Activated naive CD4-positive, alpha-beta T cell treated with anti-CD3 and anti-CD28 coated beads for 36 hours (primary cell): ENCODE data around the gene TUBGCP3. TPM values are rescaled to one million over a fixed set of nuclear protein-coding genes. Genes with fewer than 3 reads are reported as not detected.
A peak's percentile ranks its signal among the peaks of the same experiment; 100 is the strongest.

ENCODE experiments used
- CTCF ChIA-PET: fragments of 350-600 bp; sonication (Branson Sonifier 250); formaldehyde crosslinking; loops from one replicate; lab custom pipeline; 2021; ENCODE audit warnings: antibody characterized with exemption; lab: Charles Lee
- DNase-seq: peaks from one replicate; pipeline ENCODE4 v3.0.0-alpha.2; 2020
- H3K27ac Mint-ChIP-seq: one replicate; pipeline ENCODE4 v1.8.0; 2021; ENCODE audit warnings: mild to moderate bottlenecking, mixed read lengths
- H3K27me3 Mint-ChIP-seq: one replicate; pipeline ENCODE4 v1.8.0; 2021; ENCODE audit warnings: low read depth, mixed read lengths
- H3K36me3 Mint-ChIP-seq: one replicate; pipeline ENCODE4 v1.8.0; 2021; ENCODE audit warnings: low read depth, mixed read lengths
- H3K4me1 Mint-ChIP-seq: one replicate; pipeline ENCODE4 v1.8.0; 2021; ENCODE audit warnings: low read depth, mixed read lengths
- H3K4me3 Mint-ChIP-seq: one replicate; pipeline ENCODE4 v1.8.0; 2021; ENCODE audit warnings: mild to moderate bottlenecking, moderate library complexity, mixed read lengths
- H3K9me3 Mint-ChIP-seq: one replicate; pipeline ENCODE4 v1.8.0; 2021; ENCODE audit warnings: mixed read lengths
- intact Hi-C: fragments of 100-400 bp; cut with micrococcal nuclease; formaldehyde crosslinking; loops from one replicate; pipeline ENCODE4 v1.15.1; 2023
- total RNA-seq, 2 experiments: library from RNA; stranded (reverse); gene quantifications; one replicate each; pipeline ENCODE4 v1.2.3, GENCODE V29; 2021

The TUBGCP3 gene
- total RNA-seq, 2 experiments from 2014 or later, result 87.5 to 88.3 TPM

DNA sequence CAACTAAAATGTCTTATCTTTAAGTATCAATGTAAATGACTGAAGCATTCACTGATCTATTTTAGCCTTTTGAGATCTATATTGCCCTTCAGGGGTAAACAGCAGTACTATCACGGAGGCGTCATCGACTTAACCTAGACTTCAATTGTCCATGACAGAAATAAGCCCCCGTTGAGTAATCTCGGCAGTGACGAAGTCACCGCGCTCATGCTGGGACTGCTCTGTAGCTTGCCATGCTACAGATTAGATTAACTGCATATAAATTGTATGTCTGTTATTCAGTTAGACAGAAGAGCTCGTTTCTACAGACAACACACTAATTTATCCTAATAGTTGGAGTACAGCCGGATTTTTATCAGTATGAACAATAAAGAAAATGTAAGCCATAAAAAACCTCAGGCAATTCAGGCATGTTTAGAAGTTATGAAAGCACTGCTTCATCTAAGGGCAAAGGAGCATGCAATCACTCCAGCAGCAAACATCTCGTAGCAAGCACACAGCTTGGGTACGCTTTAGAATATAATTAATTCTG is 56.6 kb downstream of the TUBGCP3 start:
- intact Hi-C loops, result no loop called here
- peaks cover 8% of the 10 kb centered on the region for H3K36me3 Mint-ChIP-seq
- no peak overlapping the region for H3K4me3 Mint-ChIP-seq
- CTCF ChIA-PET, result no interaction called here
- DNase-seq, result no peak
- H3K27me3 Mint-ChIP-seq, result no peaks in the 10 kb centered on the region
- no peak overlapping the region for H3K27ac Mint-ChIP-seq
- H3K9me3 Mint-ChIP-seq, result no peaks in the 10 kb centered on the region
- peaks cover 4% of the 10 kb centered on the region for H3K4me1 Mint-ChIP-seq

DNA sequence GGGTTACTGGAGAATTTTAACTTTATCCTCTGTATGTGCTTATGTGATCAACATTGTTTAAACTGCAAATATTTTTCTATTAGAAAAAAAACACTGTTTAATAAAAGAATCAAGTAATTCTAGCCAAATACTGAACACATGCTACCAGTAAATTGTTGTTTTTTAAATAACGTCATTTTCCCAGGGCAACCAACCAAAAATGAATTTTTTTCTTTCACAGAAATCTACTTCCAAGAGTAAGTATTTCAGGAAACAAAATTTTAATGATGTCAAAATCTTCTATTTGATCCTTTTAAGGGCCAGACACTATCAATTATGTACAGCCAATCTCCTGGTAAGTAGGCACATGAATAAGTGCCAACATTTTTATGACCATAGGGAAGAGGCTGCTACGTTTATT is 57.1 kb downstream of the TUBGCP3 start:
- Mint-ChIP-seq H3K4me1 (peaks cover 4% of the 10 kb centered on the region), H3K4me3 (no peak overlapping the region)
- CTCF ChIA-PET, result no interaction called here

DNA sequence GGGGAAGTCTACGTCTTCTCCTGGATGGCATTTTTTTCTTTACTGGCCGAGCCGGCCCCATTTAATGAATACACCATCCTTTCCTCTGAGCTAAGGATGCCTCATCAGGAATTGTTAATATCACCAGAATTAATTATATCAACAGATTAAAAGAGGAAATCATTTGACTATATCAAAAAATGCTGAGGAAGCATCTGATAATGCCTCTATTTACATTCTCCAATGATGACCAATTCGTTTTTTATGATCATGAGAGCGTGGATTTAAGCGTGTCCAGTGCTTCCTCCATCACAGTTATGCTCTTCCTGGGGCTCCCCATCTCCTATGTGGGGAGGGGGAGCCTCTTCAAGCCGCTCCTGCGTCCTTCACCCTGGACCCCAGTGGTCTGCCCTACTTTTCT is 58.7 kb downstream of the TUBGCP3 start:
- CTCF ChIA-PET, result no interaction called here
- peaks cover 3% of the 10 kb centered on the region for H3K36me3 Mint-ChIP-seq
- intact Hi-C loops, result loop anchor here (5.0 kb wide), 1 partner anchor 78 kb away; no protein-coding TSS in a partner anchor
- no peak for DNase-seq
- no peaks in the 10 kb centered on the region for H3K9me3 Mint-ChIP-seq
- H3K4me1 Mint-ChIP-seq, result peaks cover 2% of the 10 kb centered on the region
- H3K4me3 Mint-ChIP-seq, result no peak overlapping the region
- H3K27me3 Mint-ChIP-seq, result no peaks in the 10 kb centered on the region
- H3K27ac Mint-ChIP-seq, result no peak overlapping the region

More for the DNA sequence above, 57.1 kb downstream of the TUBGCP3 start:
- no peak for DNase-seq
- Mint-ChIP-seq H3K9me3 (no peaks in the 10 kb centered on the region), H3K27me3 (no peaks in the 10 kb centered on the region), H3K36me3 (peaks cover 4% of the 10 kb centered on the region), H3K27ac (no peak overlapping the region)
- intact Hi-C loops, result no loop called here

DNA sequence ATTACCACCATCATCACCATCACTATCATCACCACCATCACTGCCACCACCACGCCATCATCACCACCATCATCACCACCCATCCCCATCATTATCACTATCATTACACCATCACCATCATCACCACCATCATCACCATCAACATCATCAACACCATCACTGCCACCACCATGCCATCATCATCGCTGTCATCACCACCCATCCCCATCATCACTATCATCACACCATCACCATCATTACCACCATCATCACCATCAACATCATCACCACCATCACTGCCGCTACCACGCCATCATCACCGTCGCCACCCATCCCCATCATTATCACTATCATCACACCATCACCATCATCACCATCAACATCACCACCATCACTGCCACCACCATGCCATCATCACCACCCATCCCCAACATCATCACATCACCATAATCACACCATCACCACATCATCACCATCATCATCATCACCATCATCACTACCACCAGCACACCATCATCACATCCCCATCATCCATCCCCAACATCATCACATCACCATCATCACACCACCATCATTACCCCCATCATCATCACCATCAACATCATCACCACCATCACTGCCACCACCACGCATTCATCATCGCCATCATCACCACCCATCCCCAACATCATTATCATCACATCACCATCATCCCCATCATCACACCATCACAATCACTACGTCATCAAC is 61.7 kb downstream of the TUBGCP3 start:
- no peak for DNase-seq
- H3K27me3 Mint-ChIP-seq, result no peaks in the 10 kb centered on the region
- H3K4me1 Mint-ChIP-seq, result no peaks in the 10 kb centered on the region
- no peaks in the 10 kb centered on the region for H3K9me3 Mint-ChIP-seq
- H3K27ac Mint-ChIP-seq, result no peak overlapping the region
- CTCF ChIA-PET, result no interaction called here
- no peak overlapping the region for H3K4me3 Mint-ChIP-seq
- H3K36me3 Mint-ChIP-seq, result peaks cover 6% of the 10 kb centered on the region
- intact Hi-C loops, result loop anchor here (5.0 kb wide), 1 partner anchor 81 kb away; no protein-coding TSS in a partner anchor

DNA sequence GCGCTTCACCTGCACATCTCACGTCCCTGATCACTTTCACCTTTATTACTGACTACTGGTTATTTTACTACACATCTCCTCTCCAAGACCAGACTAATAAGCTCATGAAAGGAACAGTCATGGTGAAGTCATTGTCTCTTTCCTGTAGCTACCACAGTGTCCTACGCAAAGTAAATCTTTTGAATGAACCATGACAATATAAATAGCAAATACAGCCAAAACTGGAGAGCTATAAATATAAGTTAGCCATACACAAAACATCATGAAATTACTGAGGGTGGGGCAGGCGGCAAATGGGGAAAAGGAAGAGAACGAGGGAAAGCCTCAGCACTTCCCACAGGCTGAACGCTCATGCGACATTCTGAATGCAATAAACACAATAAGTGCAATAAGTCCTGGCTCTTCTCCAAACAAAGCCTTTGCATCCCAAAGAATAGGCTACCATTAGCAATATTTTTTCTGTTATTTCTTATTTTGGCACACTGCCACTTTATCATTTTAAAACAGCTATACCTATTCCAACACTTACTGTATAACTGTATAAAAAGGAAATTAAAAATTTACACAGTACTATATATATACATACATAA is 62.5 kb downstream of the TUBGCP3 start:
- H3K36me3 Mint-ChIP-seq, result peaks cover 7% of the 10 kb centered on the region
- intact Hi-C loops, result loop anchor here (5.0 kb wide), 1 partner anchor 82 kb away; no protein-coding TSS in a partner anchor
- no peak overlapping the region for H3K4me3 Mint-ChIP-seq
- no peaks in the 10 kb centered on the region for H3K27me3 Mint-ChIP-seq
- H3K27ac Mint-ChIP-seq, result no peak overlapping the region
- CTCF ChIA-PET, result no interaction called here
- DNase-seq, result no peak
- H3K4me1 Mint-ChIP-seq, result no peaks in the 10 kb centered on the region
- H3K9me3 Mint-ChIP-seq, result no peaks in the 10 kb centered on the region

DNA sequence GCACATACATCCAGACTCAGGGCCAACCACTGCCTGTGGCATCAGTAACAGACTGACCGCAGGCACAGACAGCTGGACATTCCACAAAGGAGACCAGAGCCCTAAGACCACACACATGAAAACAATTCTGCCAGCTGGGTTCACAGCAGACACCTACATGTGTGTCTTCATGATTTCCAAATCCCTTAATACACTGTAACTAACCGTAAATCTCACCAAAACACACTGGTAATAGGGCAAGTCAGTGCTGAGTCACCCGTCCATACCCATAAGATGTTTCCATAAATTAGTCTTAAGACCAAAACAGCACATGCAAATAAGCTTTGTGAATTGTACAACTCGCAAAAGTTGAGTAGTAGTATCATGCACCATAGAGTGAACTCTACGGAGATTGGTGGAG is 65.4 kb downstream of the TUBGCP3 start:
- Mint-ChIP-seq H3K4me1 (no peaks in the 10 kb centered on the region), H3K4me3 (no peak overlapping the region), H3K27ac (no peak overlapping the region), H3K9me3 (no peaks in the 10 kb centered on the region), H3K36me3 (peaks cover 9% of the 10 kb centered on the region), H3K27me3 (no peaks in the 10 kb centered on the region)
- CTCF ChIA-PET, result interaction anchor here (0.7 kb wide), 1 partner anchor 84 kb away, joined by 3 read pairs; no protein-coding TSS in a partner anchor
- intact Hi-C loops, result no loop called here
- no peak for DNase-seq

DNA sequence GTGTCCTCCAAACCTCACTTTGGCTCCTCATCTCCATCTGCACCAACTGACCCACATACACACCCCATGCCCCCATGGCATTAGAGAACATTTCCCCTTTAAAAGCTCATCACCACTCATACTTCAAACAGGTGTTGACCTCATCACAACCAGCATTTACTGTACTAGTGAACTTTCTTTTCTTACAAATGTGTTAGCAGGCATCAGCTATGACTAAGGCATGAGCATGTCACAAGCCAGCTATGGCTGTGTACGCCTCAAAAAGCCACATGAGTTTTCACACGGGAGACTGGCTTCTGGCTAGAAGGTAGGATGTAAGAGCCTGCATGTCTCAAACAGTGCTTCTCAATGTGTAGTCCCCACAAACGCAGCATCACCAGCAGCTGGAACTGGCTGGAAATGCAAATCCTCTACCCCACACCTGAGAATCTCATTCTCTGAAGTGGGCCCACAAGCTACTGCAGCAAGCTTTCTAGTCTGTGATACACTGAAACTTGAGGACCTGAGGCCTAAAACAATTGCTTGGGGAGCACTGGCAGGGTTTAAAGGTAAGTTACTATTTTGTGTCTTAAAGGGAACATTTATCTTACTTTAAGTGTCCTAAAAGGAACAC is 66.8 kb downstream of the TUBGCP3 start:
- DNase-seq, result no peak
- Mint-ChIP-seq H3K4me1 (no peaks in the 10 kb centered on the region), H3K27me3 (no peaks in the 10 kb centered on the region), H3K36me3 (peaks cover 11% of the 10 kb centered on the region), H3K27ac (no peak overlapping the region), H3K4me3 (no peak overlapping the region), H3K9me3 (no peaks in the 10 kb centered on the region)
- intact Hi-C loops, result no loop called here
- CTCF ChIA-PET, result no interaction called here

DNA sequence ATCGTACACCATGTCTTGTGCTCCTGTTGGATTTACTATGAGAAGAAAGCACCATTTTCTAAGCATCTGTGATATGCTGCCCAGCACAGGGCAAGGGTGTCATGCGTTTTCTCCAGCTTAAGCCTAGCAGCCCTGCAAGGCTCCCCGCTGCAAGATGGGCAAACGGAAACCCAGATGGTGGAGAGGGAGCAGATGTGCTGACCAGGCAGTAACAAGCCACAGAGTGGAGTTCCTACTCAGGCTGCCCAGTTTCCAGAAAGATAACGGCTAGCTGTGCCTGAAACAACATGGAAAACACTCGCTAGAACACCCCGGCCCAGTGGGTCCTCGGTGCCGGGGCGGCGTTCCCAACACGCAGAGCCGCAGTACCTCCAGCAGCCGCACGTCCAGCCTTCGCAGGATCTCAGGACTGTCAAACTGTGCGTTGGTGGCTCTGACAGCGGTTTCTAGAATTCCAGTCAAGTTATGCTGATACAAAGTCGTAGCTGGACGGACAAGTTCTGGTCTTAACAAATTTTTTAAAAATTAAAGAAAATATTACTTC is 68.4 kb downstream of the TUBGCP3 start:
- CTCF ChIA-PET, result interaction anchor here (1.2 kb wide), 1 partner anchor 86 kb away, joined by 6 read pairs; no protein-coding TSS in a partner anchor
- DNase-seq, result no peak
- Mint-ChIP-seq H3K27ac (no peak overlapping the region), H3K4me3 (no peak overlapping the region), H3K36me3 (peaks cover 16% of the 10 kb centered on the region), H3K27me3 (no peaks in the 10 kb centered on the region), H3K4me1 (no peaks in the 10 kb centered on the region), H3K9me3 (no peaks in the 10 kb centered on the region)
- intact Hi-C loops, result no loop called here

DNA sequence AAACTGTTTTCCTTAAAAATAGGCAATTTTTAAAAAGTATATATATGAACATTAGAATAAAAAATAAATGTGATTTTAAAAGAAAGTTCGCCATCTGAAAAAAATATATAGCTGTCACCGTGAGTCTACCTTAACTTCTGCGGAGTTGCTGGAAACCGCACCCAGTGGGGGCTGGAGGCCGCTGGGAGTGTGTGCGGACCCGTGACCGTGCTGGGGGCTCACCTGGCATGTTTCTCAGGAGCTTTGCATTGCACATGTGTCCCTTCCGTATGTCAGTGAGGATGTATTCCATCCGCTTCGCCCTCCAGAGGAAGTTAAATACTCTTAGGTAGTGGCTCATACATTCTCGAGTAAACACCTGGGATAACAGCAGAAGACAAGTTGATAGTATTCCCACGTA is 71.7 kb downstream of the TUBGCP3 start:
- CTCF ChIA-PET, result no interaction called here
- Mint-ChIP-seq H3K36me3 (peaks cover 15% of the 10 kb centered on the region), H3K4me1 (no peaks in the 10 kb centered on the region), H3K27me3 (no peaks in the 10 kb centered on the region), H3K4me3 (no peak overlapping the region), H3K9me3 (no peaks in the 10 kb centered on the region), H3K27ac (no peak overlapping the region)
- no peak for DNase-seq
- intact Hi-C loops, result no loop called here

DNA sequence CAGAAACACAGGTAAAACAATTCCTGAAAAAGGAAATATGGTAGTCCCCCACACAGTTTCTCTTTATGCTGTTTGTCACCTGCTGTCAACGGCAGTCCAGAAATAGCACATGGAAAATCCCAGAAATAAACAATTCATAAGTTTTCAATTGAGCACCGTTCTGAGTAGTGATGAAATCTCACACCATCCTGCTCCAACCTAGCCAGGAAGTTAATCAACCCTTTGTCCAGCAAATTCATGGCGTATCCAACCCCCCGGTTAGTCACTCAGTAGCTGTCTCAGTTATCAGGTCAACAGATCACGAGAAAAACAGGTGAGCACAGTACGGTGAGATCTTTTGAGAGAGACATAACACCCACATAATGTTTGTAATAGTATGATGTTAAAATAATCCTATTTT is 74.2 kb downstream of the TUBGCP3 start:
- peaks cover 16% of the 10 kb centered on the region for H3K36me3 Mint-ChIP-seq
- intact Hi-C loops, result no loop called here
- H3K9me3 Mint-ChIP-seq, result no peaks in the 10 kb centered on the region
- H3K27me3 Mint-ChIP-seq, result no peaks in the 10 kb centered on the region
- CTCF ChIA-PET, result interaction anchor here (0.6 kb wide), 1 partner anchor 1619 kb away, joined by 3 read pairs; no protein-coding TSS in a partner anchor
- no peak overlapping the region for H3K4me3 Mint-ChIP-seq
- DNase-seq, result no peak
- no peak overlapping the region for H3K27ac Mint-ChIP-seq
- no peaks in the 10 kb centered on the region for H3K4me1 Mint-ChIP-seq

DNA sequence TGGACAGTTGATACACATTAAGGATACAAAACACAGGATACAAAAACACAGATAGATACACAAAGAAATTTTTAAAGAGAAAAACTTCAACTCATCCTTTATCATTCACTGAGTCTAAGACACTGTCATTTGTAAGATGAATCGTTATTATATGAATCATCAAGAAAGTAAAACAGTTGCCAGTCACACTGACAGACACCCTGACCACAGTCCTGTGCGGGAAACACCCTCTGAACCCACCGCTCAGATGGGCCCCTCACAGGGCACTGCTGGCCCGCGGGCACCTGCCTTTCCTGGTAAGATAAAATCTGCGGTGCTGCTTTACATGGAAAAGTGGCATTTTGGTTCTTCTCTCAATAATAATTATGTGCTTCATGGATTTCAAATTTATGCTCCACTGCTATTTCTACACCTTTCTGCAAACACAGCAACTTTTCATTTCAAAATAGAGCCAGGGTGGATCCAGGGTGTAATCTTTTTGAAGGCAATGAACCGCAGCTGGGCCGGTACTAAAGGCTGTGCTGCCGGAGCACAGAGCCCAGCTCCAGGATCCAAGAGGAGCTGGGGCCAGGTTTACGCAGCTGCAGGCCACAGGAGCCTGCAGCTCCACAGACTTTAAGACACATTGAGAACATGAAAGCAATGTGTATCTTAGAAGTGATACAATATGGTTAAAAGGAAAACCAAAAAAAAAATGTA is 76.8 kb downstream of the TUBGCP3 start:
- H3K4me3 Mint-ChIP-seq, result no peak overlapping the region
- CTCF ChIA-PET, result interaction anchor here (0.7 to 1.8 kb wide), 2 partner anchors 95 to 364 kb away, joined by 3 to 7 read pairs; no protein-coding TSS in a partner anchor
- peak; percentile 13 for DNase-seq
- no peaks in the 10 kb centered on the region for H3K27me3 Mint-ChIP-seq
- intact Hi-C loops, result loop anchor here (1.0 kb wide), 1 partner anchor 95 kb away; no protein-coding TSS in a partner anchor
- H3K27ac Mint-ChIP-seq, result no peak overlapping the region
- H3K4me1 Mint-ChIP-seq, result no peaks in the 10 kb centered on the region
- peaks cover 18% of the 10 kb centered on the region for H3K36me3 Mint-ChIP-seq
- H3K9me3 Mint-ChIP-seq, result no peaks in the 10 kb centered on the region
